Loucy (cell line): ENCODE data around the gene NRCAM.
"Not testable (repeated sequence)": the region's sequence is repeated elsewhere in the genome, so short reads cannot be mapped to it uniquely, and the experiment has no call there.

Source experiments
- H2AFZ ChIP-seq: fragments of 200-600 bp; sonication (generic); 2 replicates; pipeline ENCODE4 v1.6.0; 2016; ENCODE audit warnings: antibody characterized with exemption, mild to moderate bottlenecking, low read length, moderate library complexity
- H3F3A ChIP-seq: fragments of 200-600 bp; 2 replicates; pipeline ENCODE4 v1.6.0; 2016; ENCODE audit warnings: antibody characterized with exemption, low read depth, mild to moderate bottlenecking
- H3K27me3 ChIP-seq: fragments of 200-600 bp; sonication (generic); 2 replicates; pipeline ENCODE4 v1.6.1; 2014; ENCODE audit warnings: low read length, mild to moderate bottlenecking; ENCODE audit not compliant: insufficient read depth, poor library complexity, severe bottlenecking
- H3K36me3 ChIP-seq: fragments of 200-600 bp; sonication (generic); 2 replicates; pipeline ENCODE4 v1.6.1; 2016; ENCODE audit warnings: low read length; ENCODE audit not compliant: insufficient read depth
- H3K4me1 ChIP-seq: fragments of 200-600 bp; sonication (generic); 2 replicates; pipeline ENCODE4 v1.5.1; 2014; ENCODE audit warnings: low read length, mild to moderate bottlenecking; ENCODE audit not compliant: insufficient read depth, poor library complexity, severe bottlenecking
- H3K4me2 ChIP-seq: fragments of 200-600 bp; sonication (generic); 2 replicates; pipeline ENCODE4 v1.6.0; 2014; ENCODE audit warnings: antibody characterized with exemption, low read length, low read depth, mild to moderate bottlenecking; ENCODE audit not compliant: poor library complexity, severe bottlenecking
- H3K4me3 ChIP-seq: fragments of 200-600 bp; sonication (generic); 2 replicates; pipeline ENCODE4 v1.5.1; 2014; ENCODE audit warnings: low read length, mild to moderate bottlenecking, mixed read lengths; ENCODE audit not compliant: poor library complexity, severe bottlenecking
- H3K79me2 ChIP-seq: fragments of 200-600 bp; sonication (generic); 2 replicates; pipeline ENCODE4 v1.6.1; 2014; ENCODE audit warnings: low read length; ENCODE audit not compliant: insufficient read depth
- H3K9ac ChIP-seq: fragments of 200-600 bp; sonication (generic); 2 replicates; pipeline ENCODE4 v1.6.0; 2014; ENCODE audit warnings: mild to moderate bottlenecking, low read depth, low read length, moderate library complexity; ENCODE audit not compliant: poor library complexity, severe bottlenecking
- H3K9me2 ChIP-seq: fragments of 200-600 bp; sonication (generic); replicated peaks from 2 replicates; pipeline ENCODE4 v1.6.1; 2016; ENCODE audit warnings: low read depth, low read length, mixed read lengths
- H3K9me3 ChIP-seq: fragments of 200-600 bp; sonication (generic); 2 replicates; pipeline ENCODE4 v1.6.1; 2014; ENCODE audit warnings: mild to moderate bottlenecking, antibody characterized with exemption, low read length, low read depth; ENCODE audit not compliant: insufficient read depth
- H4K20me1 ChIP-seq: fragments of 200-600 bp; sonication (generic); 2 replicates; pipeline ENCODE4 v1.6.0; 2014; ENCODE audit warnings: antibody characterized with exemption, low read length, mild to moderate bottlenecking; ENCODE audit not compliant: insufficient read depth, poor library complexity, severe bottlenecking
- EZH2phosphoT487 ChIP-seq: fragments of 200-600 bp; IDR thresholded peaks from 2 replicates; pipeline ENCODE4 v1.6.1; 2018; ENCODE audit warnings: antibody characterized with exemption, mild to moderate bottlenecking, moderate library complexity, borderline replicate concordance
- TF ChIP-seq, protein P1 (sequence below): fragments of 200-600 bp; sonication (generic); conservative IDR thresholded peaks from 2 replicates; pipeline ENCODE4 v1.5.1; 2014; ENCODE audit warnings: mild to moderate bottlenecking, antibody characterized with exemption, low read length

Gene NRCAM

DNA sequence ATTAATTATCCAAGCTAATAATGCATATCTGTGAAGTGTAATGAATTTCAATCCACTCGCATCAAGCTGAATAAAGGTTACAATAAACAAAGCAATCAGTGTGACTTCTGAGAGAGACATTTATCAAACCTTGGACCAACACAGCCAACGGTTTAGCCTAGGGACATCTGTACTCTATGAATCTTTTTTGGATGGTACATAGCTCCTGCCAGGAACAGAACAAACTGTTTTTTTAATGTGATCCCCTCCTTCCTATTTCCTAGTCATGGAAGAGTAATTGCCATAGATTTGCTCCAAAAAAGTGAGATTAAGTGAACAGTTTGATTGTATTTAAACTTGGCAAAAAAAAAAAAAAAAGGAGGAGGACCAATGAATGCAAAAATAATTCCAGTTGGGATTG is 11.2 kb upstream of the NRCAM start:
- TF ChIP-seq, protein P1, sequence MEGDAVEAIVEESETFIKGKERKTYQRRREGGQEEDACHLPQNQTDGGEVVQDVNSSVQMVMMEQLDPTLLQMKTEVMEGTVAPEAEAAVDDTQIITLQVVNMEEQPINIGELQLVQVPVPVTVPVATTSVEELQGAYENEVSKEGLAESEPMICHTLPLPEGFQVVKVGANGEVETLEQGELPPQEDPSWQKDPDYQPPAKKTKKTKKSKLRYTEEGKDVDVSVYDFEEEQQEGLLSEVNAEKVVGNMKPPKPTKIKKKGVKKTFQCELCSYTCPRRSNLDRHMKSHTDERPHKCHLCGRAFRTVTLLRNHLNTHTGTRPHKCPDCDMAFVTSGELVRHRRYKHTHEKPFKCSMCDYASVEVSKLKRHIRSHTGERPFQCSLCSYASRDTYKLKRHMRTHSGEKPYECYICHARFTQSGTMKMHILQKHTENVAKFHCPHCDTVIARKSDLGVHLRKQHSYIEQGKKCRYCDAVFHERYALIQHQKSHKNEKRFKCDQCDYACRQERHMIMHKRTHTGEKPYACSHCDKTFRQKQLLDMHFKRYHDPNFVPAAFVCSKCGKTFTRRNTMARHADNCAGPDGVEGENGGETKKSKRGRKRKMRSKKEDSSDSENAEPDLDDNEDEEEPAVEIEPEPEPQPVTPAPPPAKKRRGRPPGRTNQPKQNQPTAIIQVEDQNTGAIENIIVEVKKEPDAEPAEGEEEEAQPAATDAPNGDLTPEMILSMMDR: no peak
- no peak for TF ChIP-seq EZH2phosphoT487

DNA sequence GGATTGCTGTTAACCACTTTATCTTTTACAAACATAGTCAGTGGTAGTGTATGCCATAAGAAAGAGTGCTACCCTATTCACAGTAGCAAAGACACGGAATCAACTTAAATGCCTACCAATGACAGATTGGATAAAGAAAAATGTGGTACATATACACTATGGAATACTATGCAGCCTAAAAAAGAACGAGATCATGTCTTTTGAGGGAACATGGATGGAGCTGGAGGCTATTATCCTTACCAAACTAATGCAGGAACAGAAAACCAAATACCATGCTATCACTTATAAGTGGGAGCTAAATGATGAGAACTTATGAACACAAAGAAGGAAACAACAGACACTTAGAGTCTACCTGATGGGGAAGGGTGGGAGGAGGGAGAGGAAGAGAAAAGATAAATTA is 10.1 kb upstream of the NRCAM start:
- H3F3A ChIP-seq, H3K9me2 ChIP-seq, H3K9me3 ChIP-seq, H3K4me2 ChIP-seq, H3K79me2 ChIP-seq, H3K36me3 ChIP-seq, H3K27me3 ChIP-seq, H2AFZ ChIP-seq, H3K4me3 ChIP-seq, H4K20me1 ChIP-seq, H3K9ac ChIP-seq: not testable (repeated sequence)
- H3K4me1 ChIP-seq: peaks cover 17% of the 10 kb centered on the region

More for the DNA sequence above, 11.2 kb upstream of the NRCAM start:
- Histone ChIP-seq H3F3A (no peaks in the 10 kb centered on the region), H4K20me1 (no peaks in the 10 kb centered on the region), H3K9ac (no peak overlapping the region), H3K4me1 (peaks cover 17% of the 10 kb centered on the region), H3K79me2 (no peaks in the 10 kb centered on the region), H3K9me3 (no peaks in the 10 kb centered on the region), H3K4me2 (no peak overlapping the region), H3K9me2 (no peaks in the 10 kb centered on the region), H3K36me3 (no peaks in the 10 kb centered on the region), H3K4me3 (no peak overlapping the region), H2AFZ (no peak overlapping the region), H3K27me3 (no peaks in the 10 kb centered on the region)

DNA sequence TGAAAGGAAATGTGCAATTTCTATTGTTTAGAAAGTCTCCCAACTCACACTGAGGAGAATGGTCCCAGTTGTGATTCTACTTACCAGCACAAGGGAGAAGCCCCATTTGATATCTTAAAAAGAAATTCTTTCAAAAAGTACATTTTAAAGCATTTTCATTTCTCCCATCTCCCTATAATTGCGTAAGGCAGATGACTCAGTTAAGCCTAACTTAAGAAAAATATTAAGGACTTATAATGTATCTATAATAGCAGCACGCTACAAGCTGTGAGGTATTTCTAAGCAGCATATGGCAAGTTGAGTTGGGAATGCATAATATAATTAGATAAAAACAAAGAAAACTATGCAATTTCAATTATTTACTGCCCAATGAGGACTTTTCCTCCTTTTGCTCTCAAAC is 8.5 kb upstream of the NRCAM start:
- H3K4me3 ChIP-seq: no peak overlapping the region
- no peaks in the 10 kb centered on the region for H3K9me2 ChIP-seq

DNA sequence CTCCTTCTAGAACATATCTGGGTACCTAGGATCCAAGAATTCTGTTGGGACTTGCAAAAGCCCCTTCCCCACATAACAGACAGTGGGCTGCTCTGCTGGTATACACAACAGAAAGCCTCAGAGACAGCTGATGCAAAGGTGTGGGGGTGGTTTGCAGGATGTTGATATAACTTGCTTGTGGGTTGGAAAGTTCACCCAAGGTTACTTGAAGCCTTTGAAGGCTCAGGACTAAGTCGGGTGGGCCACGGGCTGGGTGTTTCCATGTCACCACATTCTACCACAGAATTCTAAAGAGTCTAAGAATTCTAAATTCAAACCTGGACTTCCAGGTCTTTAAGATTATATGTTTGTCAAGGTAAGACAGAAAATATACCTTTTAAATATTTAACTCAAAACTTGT is 7.4 kb upstream of the NRCAM start:
- Histone ChIP-seq H3K4me3 (peak overlapping the region; percentile 45), H3K9me2 (no peaks in the 10 kb centered on the region), H3K36me3 (no peaks in the 10 kb centered on the region), H3K4me2 (peak overlapping the region; percentile 66), H3F3A (no peaks in the 10 kb centered on the region), H3K79me2 (no peaks in the 10 kb centered on the region), H4K20me1 (no peaks in the 10 kb centered on the region), H2AFZ (0 out of 2 replicates have a peak overlapping the region, but pooled peaks have one; percentile 50), H3K27me3 (no peaks in the 10 kb centered on the region), H3K9me3 (no peaks in the 10 kb centered on the region), H3K9ac (no peak overlapping the region), H3K4me1 (peaks cover 17% of the 10 kb centered on the region)
- no peak for TF ChIP-seq EZH2phosphoT487
- TF ChIP-seq, protein P1: no peak

More for the DNA sequence above, 8.5 kb upstream of the NRCAM start:
- Histone ChIP-seq H3K4me1 (peaks cover 17% of the 10 kb centered on the region), H4K20me1 (no peaks in the 10 kb centered on the region), H3K9ac (no peak overlapping the region), H3F3A (no peaks in the 10 kb centered on the region), H3K27me3 (no peaks in the 10 kb centered on the region), H3K36me3 (no peaks in the 10 kb centered on the region), H3K79me2 (no peaks in the 10 kb centered on the region), H2AFZ (0 out of 2 replicates have a peak overlapping the region, but pooled peaks have one; percentile 8), H3K4me2 (no peak overlapping the region), H3K9me3 (no peaks in the 10 kb centered on the region)
- TF ChIP-seq, protein P1: no peak
- no peak for TF ChIP-seq EZH2phosphoT487
